Neural progenitor cell (in vitro differentiated cells): ENCODE results near the gene MYLK4. TPM values are rescaled to one million over a fixed set of nuclear protein-coding genes. Genes with fewer than 3 reads are reported as not detected.

Experiments
- DNase-seq: peaks from one replicate; pipeline ENCODE4 v3.0.0-alpha.2; 2016; ENCODE audit warnings: low spot score
- H2AFZ ChIP-seq: fragments of 200-600 bp; sonication (generic); replicated peaks from 2 replicates; pipeline ENCODE4 v1.6.1; 2016; ENCODE audit warnings: antibody characterized with exemption
- H3F3A ChIP-seq: fragments of 200-600 bp; sonication (generic); 2 replicates; pipeline ENCODE4 v1.6.1; 2016; ENCODE audit warnings: antibody characterized with exemption, low read depth
- H3K27ac ChIP-seq: fragments of 200-600 bp; sonication (generic); 2 replicates; pipeline ENCODE4 v1.5.1; 2016; ENCODE audit warnings: mild to moderate bottlenecking
- H3K27me3 ChIP-seq: fragments of 200-600 bp; sonication (generic); 2 replicates; pipeline ENCODE4 v1.6.1; 2016; ENCODE audit warnings: mild to moderate bottlenecking, moderate library complexity
- H3K36me3 ChIP-seq: fragments of 200-600 bp; sonication (generic); 2 replicates; pipeline ENCODE4 v1.5.1; 2016
- H3K4me1 ChIP-seq: fragments of 200-600 bp; sonication (generic); 2 replicates; pipeline ENCODE4 v1.6.1; 2016; ENCODE audit warnings: mixed run types
- H3K4me2 ChIP-seq: fragments of 200-600 bp; sonication (generic); 2 replicates; pipeline ENCODE4 v1.6.1; 2016
- H3K4me3 ChIP-seq: fragments of 200-600 bp; sonication (generic); 2 replicates; pipeline ENCODE4 v1.5.1; 2016
- H3K79me2 ChIP-seq: fragments of 200-600 bp; sonication (generic); 2 replicates; pipeline ENCODE4 v1.6.1; 2016; ENCODE audit warnings: low read depth
- H3K9ac ChIP-seq: fragments of 200-600 bp; sonication (generic); 2 replicates; pipeline ENCODE4 v1.6.1; 2016
- H3K9me3 ChIP-seq: fragments of 200-600 bp; sonication (generic); 2 replicates; pipeline ENCODE4 v1.5.1; 2016; ENCODE audit warnings: low read depth
- H4K20me1 ChIP-seq: fragments of 200-600 bp; sonication (generic); 2 replicates; pipeline ENCODE4 v1.6.1; 2016; ENCODE audit warnings: low read depth
- H3K27ac Mint-ChIP-seq: 3 replicates; pipeline ENCODE4 v1.8.0; 2021; ENCODE audit warnings: mixed read lengths
- H3K27me3 Mint-ChIP-seq: 2 replicates; pipeline ENCODE4 v1.8.0; 2022; ENCODE audit warnings: low read depth, mild to moderate bottlenecking, inconsistent platforms, moderate library complexity, mixed read lengths; ENCODE audit not compliant: insufficient read depth
- H3K36me3 Mint-ChIP-seq: 3 replicates; pipeline ENCODE4 v1.8.0; 2021; ENCODE audit warnings: mixed read lengths
- H3K4me1 Mint-ChIP-seq: 3 replicates; pipeline ENCODE4 v1.8.0; 2021; ENCODE audit warnings: mixed read lengths
- H3K4me3 Mint-ChIP-seq: 3 replicates; pipeline ENCODE4 v1.8.0; 2021; ENCODE audit warnings: mild to moderate bottlenecking, moderate library complexity, mixed read lengths
- H3K9me3 Mint-ChIP-seq: 3 replicates; pipeline ENCODE4 v1.8.0; 2020; ENCODE audit warnings: mixed read lengths
- CTCF ChIP-seq: fragments of 200-600 bp; sonication (generic); IDR thresholded peaks from 2 replicates; pipeline ENCODE4 v1.5.1; 2017; ENCODE audit warnings: antibody characterized with exemption, mild to moderate bottlenecking
- EZH2 ChIP-seq: fragments of 200-600 bp; sonication (generic); IDR thresholded peaks from 2 replicates; pipeline ENCODE4 v1.6.1; 2017; ENCODE audit warnings: antibody characterized with exemption, mild to moderate bottlenecking, moderate library complexity
- EZH2phosphoT487 ChIP-seq: fragments of 200-600 bp; sonication (generic); IDR thresholded peaks from 2 replicates; pipeline ENCODE4 v1.6.1; 2017; ENCODE audit warnings: antibody characterized with exemption
- total RNA-seq: library from RNA; depleted of rRNA; stranded (reverse); fragments of >200 nt; gene quantifications from 2 replicates; pipeline ENCODE4 v1.2.3, GENCODE V29; 2015; ENCODE audit warnings: low replicate concordance

MYLK4 gene
- total RNA-seq, 1 donor from 2014 or later: not detected

DNA sequence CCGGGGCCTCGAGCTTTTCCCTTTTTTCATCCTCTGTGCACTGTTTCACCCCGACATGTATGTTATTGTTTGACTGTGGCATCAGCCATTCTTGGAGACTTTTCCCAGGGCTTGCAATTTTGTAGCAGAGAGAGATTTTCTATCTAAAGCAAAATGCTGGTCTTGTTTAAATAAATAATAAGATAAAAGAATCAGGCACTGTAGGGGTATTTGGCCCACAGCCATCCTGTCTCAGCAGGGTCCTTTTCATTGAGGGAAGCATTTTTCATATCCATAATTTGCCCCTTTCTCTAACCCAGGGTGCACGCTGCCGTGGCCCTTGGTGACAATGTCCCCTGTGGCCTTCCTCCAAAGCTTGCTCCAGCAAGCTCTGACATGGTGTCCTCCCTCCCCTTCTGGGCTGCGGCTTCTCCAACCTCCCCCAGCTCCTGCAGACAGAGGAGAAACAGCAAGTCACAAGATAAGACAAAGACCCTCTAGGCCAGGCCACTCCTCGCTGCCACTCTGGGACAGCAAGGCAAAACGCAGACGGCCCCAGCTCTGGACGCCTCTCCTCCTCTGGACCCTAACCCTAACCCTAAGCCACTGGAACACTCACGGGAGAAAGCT is 117.6 kb downstream of the MYLK4 start:
- no peaks in the 10 kb centered on the region for H3K79me2 ChIP-seq
- Mint-ChIP-seq H3K36me3 (no peaks in the 10 kb centered on the region), H3K4me3 (peak overlapping the region; percentile 55), H3K27ac (no peak overlapping the region), H3K9me3 (no peaks in the 10 kb centered on the region), H3K4me1 (peaks cover 21% of the 10 kb centered on the region), H3K27me3 (peaks cover 4% of the 10 kb centered on the region)
- H3K4me2 ChIP-seq: peak overlapping the region; percentile 75
- H3K9ac ChIP-seq: no peak overlapping the region
- no peak overlapping the region for H3K4me3 ChIP-seq
- H3K4me1 ChIP-seq: no peaks in the 10 kb centered on the region
- TF ChIP-seq CTCF (no peak), EZH2 (no peak)
- H3K9me3 ChIP-seq: no peaks in the 10 kb centered on the region
- no peaks in the 10 kb centered on the region for H3F3A ChIP-seq
- no peaks in the 10 kb centered on the region for H4K20me1 ChIP-seq
- no peak overlapping the region for H3K27ac ChIP-seq
- no peaks in the 10 kb centered on the region for H3K36me3 ChIP-seq
- peaks cover 19% of the 10 kb centered on the region for H3K27me3 ChIP-seq
- H2AFZ ChIP-seq: peak overlapping the region; percentile 66
- no peak for DNase-seq

- Histone ChIP-seq H3K4me3 (no peak overlapping the region), H3K4me2 (no peak overlapping the region), H3K27me3 (peaks cover 19% of the 10 kb centered on the region), H3K9ac (no peak overlapping the region), H3F3A (no peaks in the 10 kb centered on the region), H3K9me3 (no peaks in the 10 kb centered on the region), H3K27ac (no peak overlapping the region), H3K4me1 (no peaks in the 10 kb centered on the region), H3K36me3 (no peaks in the 10 kb centered on the region), H4K20me1 (no peaks in the 10 kb centered on the region), H3K79me2 (no peaks in the 10 kb centered on the region), H2AFZ (no peak overlapping the region)
- no peak overlapping the region for H3K27ac Mint-ChIP-seq
- TF ChIP-seq CTCF: no peak
- no peak for TF ChIP-seq EZH2phosphoT487
- no peak for TF ChIP-seq EZH2
- DNase-seq: no peak
- no peak overlapping the region for H3K4me3 Mint-ChIP-seq
- H3K9me3 Mint-ChIP-seq: no peaks in the 10 kb centered on the region
- peaks cover 4% of the 10 kb centered on the region for H3K27me3 Mint-ChIP-seq
- H3K4me1 Mint-ChIP-seq: peaks cover 21% of the 10 kb centered on the region
- no peaks in the 10 kb centered on the region for H3K36me3 Mint-ChIP-seq
Measured at GRCh38 chr6:2632368-2632767, 118.4 kb downstream of the MYLK4 start.

GRCh38 chr6:2630891-2631571 is 119.7 kb downstream of the MYLK4 start:
- Mint-ChIP-seq H3K27me3 (peaks cover 4% of the 10 kb centered on the region), H3K27ac (no peak overlapping the region), H3K4me3 (no peak overlapping the region), H3K4me1 (peaks cover 21% of the 10 kb centered on the region), H3K9me3 (no peaks in the 10 kb centered on the region), H3K36me3 (no peaks in the 10 kb centered on the region)
- H2AFZ ChIP-seq: no peak overlapping the region
- no peak overlapping the region for H3K4me2 ChIP-seq
- H3K4me1 ChIP-seq: no peaks in the 10 kb centered on the region
- H3K79me2 ChIP-seq: no peaks in the 10 kb centered on the region
- H3K4me3 ChIP-seq: no peak overlapping the region
- peaks cover 19% of the 10 kb centered on the region for H3K27me3 ChIP-seq
- H3K9me3 ChIP-seq: no peaks in the 10 kb centered on the region
- TF ChIP-seq EZH2phosphoT487: no peak
- TF ChIP-seq EZH2: no peak
- no peak for TF ChIP-seq CTCF
- H4K20me1 ChIP-seq: no peaks in the 10 kb centered on the region
- no peak for DNase-seq
- H3K9ac ChIP-seq: no peak overlapping the region
- no peaks in the 10 kb centered on the region for H3F3A ChIP-seq
- H3K36me3 ChIP-seq: no peaks in the 10 kb centered on the region
- no peak overlapping the region for H3K27ac ChIP-seq
